ENCODE results near the gene GLS2. TPM values are rescaled to one million over a fixed set of nuclear protein-coding genes. Genes with fewer than 3 reads are reported as not detected.
"Not testable (repeated sequence)": the region's sequence is repeated elsewhere in the genome, so short reads cannot be mapped to it uniquely, and the experiment has no call there.

Gene GLS2
- 2.2 and 5.5 TPM in 2 replicates for total RNA-seq (2014; rRNA removed; shearing (Covaris generic))

DNA sequence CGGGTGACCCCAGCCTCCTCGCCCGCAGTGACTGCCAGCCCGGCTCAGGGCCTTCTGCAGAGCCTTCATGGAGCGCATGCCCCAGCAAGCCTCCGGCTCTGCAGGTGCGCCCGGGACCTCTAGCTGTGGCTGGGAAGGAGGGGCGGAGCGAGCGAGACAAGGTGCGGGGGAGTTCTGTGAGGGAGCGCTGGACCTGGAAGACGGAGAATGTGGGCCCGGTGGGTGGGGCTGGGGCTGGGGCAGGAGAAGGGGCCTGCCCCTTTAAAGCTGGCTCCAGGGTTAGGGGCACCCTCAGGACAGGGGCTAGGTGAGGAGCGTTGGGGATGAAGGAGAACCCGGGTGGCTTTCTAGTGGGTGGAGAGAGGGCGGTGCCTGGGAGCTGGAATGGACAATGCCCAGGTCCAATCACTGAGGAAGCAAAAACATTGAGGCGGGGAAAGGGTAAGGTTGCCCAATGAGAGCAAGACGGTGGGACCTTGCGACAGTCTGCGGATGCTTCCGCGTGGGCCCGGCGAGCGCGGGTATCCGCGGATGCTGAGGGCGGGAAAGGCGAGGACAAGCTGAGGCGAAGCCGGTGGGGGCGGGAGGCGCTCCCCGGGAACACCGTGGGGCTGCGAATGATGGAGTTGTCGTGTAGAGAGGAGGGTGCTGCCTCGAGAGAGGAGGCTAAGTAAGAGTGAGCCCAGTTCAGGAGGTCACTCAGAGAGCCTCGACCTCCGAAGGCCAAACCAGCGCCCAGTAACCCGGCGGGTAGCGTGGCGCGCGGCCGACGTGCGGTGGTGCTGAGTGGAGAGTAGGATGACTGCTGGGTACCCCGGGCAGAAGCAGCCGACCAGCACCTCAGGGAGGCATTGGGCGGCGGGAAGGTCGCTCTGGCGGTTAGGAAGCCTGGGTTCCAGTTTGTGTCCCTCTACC, at the start of gene GLS2:
TSS of gene GLS2 (minus strand) at position 121 of the 915 bp plus-strand sequence. CDS start at position 78, 43 bp downstream.
- peaks cover 36% of the 10 kb centered on the region for H3K27me3 ChIP-seq (ENCODE audit: control insufficient read depth, insufficient read depth, low read length)

DNA sequence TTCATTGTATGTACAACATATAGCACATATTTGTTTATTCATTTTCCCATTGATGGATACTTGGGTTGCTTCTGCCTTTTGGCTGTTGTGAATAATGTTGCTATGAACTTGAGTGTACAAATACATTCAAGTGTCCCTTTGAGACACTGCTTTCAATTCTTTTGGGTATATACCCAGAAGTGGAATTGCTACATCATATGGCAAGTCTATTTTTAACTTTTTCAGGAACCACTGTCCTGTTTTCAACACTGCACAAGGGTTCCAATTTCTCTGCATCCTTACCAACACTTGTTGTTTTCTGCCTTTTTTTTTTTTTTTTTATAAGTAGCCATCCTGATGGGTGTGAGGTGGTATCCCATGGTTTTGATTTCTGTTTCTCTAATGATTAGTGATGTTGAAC, 49.6 kb upstream of the GLS2 start:
- Histone ChIP-seq H3K4me3 (ENCODE audit: insufficient read depth, low read depth, low read length) (no peak overlapping the region), H3K36me3 (replicated peaks; ENCODE audit: control insufficient read depth, insufficient read depth, low read length) (no peaks in the 10 kb centered on the region), H3K27me3 (ENCODE audit: control insufficient read depth, insufficient read depth, low read length) (no peaks in the 10 kb centered on the region)
- DNase-seq: no peak

More for the DNA sequence above, at the start of gene GLS2:
- no peaks in the 10 kb centered on the region for H3K36me3 ChIP-seq (replicated peaks; ENCODE audit: control insufficient read depth, insufficient read depth, low read length)
- DNase-seq: peak; percentile 96
- H3K4me3 ChIP-seq (ENCODE audit: insufficient read depth, low read depth, low read length): peak within 1 kb of the TSS; percentile 85

DNA sequence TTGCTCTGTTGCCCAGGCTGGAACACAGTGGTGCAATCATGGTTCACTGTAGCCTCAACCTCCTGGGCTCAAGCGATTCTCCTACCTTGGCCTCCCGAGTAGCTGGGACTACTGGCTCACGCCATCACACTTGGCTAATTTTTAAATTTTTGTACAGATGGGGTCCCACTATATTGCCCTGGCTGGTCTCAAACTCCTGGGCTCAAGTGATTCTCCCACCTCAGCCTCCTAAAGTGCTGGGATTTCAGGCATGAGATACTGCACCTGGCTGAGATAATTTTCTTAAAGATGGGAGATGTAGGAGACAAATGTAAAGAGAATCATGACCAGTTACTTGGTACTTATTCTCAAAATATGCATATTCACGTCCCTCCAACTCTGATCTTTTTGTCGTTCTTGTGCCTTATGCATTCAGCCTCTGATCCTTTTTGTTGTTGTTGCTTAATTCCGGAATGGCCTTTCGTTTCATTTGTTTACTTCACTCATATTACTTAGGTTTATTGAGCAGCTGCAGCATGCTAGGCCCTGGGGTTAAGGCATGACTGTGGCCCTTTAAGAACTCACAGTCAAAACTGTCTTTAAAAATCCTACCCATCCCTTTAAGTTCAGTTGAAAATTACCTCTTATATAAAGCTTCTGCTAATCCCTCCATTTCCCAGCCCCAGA, 42.6 kb upstream of the GLS2 start:
- H3K27me3 ChIP-seq (ENCODE audit: control insufficient read depth, insufficient read depth, low read length): no peaks in the 10 kb centered on the region
- no peak overlapping the region for H3K4me3 ChIP-seq (ENCODE audit: insufficient read depth, low read depth, low read length)
- no peak for DNase-seq
- H3K36me3 ChIP-seq (replicated peaks; ENCODE audit: control insufficient read depth, insufficient read depth, low read length): no peaks in the 10 kb centered on the region

DNA sequence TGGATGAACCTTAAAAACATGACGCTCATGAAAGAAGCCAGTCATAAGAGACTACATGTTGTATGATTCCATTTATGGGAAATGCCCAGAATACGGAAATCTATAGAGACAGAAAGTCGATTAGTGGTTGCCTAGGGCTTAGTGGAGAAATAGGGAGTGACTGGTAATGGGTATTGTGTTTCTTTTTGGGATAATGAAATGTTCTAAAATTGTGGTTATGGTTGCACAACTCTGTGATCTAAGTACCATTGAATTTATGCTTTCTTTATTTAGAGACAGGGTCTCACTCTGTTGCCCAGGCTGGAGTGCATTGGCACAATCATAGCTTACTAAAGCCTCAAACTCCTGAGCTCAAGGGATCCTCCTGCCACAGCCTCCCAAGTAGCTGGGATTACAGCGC, 41.7 kb upstream of the GLS2 start:
- H3K4me3 ChIP-seq (ENCODE audit: insufficient read depth, low read depth, low read length): no peak overlapping the region
- H3K36me3 ChIP-seq (replicated peaks; ENCODE audit: control insufficient read depth, insufficient read depth, low read length): no peaks in the 10 kb centered on the region
- H3K27me3 ChIP-seq (ENCODE audit: control insufficient read depth, insufficient read depth, low read length): no peaks in the 10 kb centered on the region
- DNase-seq: no peak

DNA sequence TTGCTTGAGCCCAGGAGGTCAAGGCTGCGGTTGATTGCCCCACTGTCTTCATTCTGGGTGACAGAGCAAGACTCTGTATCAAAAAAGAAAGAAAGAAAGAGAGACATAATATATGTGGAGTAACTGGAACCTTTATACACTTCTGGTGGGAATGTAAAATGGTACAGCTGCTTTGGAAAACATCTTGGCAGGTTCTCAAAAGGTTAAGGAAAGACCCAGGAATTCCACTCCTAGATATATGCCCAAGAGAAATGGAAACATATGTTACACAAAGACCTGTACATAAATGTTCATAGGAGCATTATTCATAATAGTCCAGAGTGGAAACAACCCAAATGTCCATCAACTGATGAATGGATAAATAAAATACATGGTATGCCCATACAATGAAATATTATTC, 40.9 kb upstream of the GLS2 start:
- no peak for DNase-seq
- H3K27me3 ChIP-seq (ENCODE audit: control insufficient read depth, insufficient read depth, low read length): no peaks in the 10 kb centered on the region
- H3K4me3 ChIP-seq (ENCODE audit: insufficient read depth, low read depth, low read length): no peak overlapping the region
- no peaks in the 10 kb centered on the region for H3K36me3 ChIP-seq (replicated peaks; ENCODE audit: control insufficient read depth, insufficient read depth, low read length)

DNA sequence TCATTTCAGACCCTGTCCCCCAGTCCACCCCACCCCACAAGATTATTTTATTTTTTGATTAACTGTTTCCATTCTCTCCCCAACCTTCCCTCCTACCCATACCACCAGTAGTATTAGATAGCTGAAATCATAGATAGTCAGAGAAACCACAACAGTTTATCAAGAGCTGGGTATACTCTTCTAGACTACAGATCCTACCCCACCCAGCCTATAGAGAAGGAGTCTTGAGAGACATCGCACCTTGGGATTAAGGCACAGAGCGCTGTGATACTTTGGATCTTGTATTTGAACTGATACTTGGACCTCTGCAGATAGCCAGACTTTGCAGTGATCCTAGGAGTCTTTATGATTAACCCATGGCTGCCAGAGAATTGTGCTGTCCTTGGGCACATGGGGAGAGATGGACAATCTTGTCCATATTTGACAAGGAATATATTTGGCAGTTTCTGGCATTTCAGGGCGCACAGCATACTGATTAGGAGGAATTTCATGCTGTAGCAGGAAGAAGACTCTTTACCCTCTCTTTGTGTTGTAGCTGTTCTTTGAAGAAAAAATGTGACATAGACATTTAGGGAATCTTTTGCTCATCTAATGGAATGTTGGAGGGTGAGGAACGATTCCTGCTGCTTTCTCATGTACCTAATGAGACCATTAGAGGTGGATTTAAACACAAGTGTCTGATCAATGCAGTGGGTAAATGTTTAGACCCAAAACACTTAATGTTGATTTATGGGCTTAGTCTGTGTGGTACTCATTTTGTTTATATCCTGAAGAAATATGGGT, 34.6 kb upstream of the GLS2 start:
- Histone ChIP-seq H3K36me3 (replicated peaks; ENCODE audit: control insufficient read depth, insufficient read depth, low read length) (no peaks in the 10 kb centered on the region), H3K4me3 (ENCODE audit: insufficient read depth, low read depth, low read length) (peak overlapping the region; percentile 47), H3K27me3 (ENCODE audit: control insufficient read depth, insufficient read depth, low read length) (no peaks in the 10 kb centered on the region)
- no peak for DNase-seq

DNA sequence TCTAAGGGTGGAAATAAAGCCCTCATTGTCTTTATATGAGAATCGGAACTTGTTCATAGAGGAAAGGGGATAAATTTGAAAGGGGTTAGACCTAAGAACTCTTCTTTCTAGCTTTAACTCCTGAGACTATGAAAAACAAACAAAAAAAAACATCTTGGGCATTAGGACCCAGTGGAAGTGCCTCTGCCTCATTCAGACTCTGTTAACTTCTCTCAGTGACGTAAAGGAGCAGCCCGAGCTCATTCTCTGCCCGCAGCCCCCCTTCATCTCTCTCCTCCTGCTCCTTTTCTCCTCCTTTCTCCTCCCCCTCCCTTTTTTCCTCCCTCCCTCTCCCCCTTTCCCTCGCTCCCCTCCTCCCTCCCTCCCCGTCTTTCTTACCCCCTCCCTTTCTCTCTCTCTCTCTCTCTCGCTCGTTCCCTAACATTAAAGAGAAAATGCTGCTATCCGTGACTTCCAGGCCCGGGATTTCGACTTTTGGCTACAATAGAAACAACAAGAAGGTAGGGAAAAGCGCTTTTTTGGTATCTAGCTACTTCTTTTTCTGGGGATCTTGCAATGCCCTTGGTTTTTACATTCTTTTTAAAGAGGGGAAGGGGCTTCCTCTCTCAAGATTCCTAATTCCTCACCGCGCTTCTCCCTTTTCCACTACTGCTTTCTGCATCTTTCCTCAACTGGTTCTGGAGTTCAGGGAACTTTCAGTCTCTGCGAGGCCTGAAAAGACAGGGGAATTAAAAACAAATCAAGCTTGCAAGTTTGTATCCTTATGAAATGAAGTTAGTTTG, 33.8 kb upstream of the GLS2 start, which contains the start of gene RBMS2:
TSS of gene RBMS2 (plus strand) at position 231 of the 782 bp plus-strand sequence. CDS start at position 435, 204 bp downstream.
- DNase-seq: peak; percentile 67
- Histone ChIP-seq H3K27me3 (ENCODE audit: control insufficient read depth, insufficient read depth, low read length) (no peaks in the 10 kb centered on the region), H3K4me3 (ENCODE audit: insufficient read depth, low read depth, low read length) (peak within 1 kb of the TSS; percentile 47), H3K36me3 (replicated peaks; ENCODE audit: control insufficient read depth, insufficient read depth, low read length) (no peaks in the 10 kb centered on the region)

DNA sequence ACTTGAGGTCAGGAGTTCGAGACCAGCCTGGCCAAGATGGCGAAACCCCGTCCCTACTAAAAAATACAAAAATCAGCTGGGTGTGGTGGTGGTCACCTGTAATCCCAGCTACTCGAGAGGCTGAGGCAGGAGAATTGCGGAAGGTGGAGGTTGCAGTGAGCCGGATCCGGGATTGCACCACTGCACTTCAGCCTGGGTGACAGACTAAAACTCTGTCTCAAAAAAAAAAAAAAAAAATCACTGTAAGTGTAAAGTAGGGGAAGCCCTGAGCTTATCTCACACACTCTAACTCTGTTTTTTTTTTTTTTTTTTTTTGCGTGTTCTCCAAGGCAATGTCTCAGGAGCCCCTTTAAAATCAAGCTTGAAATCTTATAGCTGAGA, 33.2 kb upstream of the GLS2 start:
- H3K36me3 ChIP-seq (replicated peaks; ENCODE audit: control insufficient read depth, insufficient read depth, low read length): no peaks in the 10 kb centered on the region
- no peak for DNase-seq
- no peaks in the 10 kb centered on the region for H3K27me3 ChIP-seq (ENCODE audit: control insufficient read depth, insufficient read depth, low read length)
- H3K4me3 ChIP-seq (ENCODE audit: insufficient read depth, low read depth, low read length): no peak overlapping the region

DNA sequence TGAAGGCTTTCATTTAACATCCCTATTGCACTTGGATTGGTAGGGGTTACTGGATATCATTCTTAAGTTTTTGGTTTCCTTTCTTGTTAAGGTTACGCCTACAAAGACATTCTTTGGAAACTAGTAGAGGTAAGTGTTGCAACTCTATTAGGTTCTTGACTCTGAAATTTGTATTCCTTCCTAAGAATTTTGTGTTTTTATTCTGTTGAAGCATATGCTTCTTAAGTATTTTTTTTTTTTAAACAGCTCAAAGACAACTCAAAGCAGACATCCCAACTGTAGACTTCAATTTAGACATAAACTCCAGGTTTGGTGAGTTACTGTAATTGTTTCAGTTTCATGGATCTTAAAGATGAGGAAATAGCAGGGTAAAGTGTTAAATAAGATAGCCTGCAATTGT, 32.5 kb upstream of the GLS2 start:
- Histone ChIP-seq H3K27me3 (ENCODE audit: control insufficient read depth, insufficient read depth, low read length) (no peaks in the 10 kb centered on the region), H3K4me3 (ENCODE audit: insufficient read depth, low read depth, low read length) (no peak overlapping the region), H3K36me3 (replicated peaks; ENCODE audit: control insufficient read depth, insufficient read depth, low read length) (no peaks in the 10 kb centered on the region)
- no peak for DNase-seq

DNA sequence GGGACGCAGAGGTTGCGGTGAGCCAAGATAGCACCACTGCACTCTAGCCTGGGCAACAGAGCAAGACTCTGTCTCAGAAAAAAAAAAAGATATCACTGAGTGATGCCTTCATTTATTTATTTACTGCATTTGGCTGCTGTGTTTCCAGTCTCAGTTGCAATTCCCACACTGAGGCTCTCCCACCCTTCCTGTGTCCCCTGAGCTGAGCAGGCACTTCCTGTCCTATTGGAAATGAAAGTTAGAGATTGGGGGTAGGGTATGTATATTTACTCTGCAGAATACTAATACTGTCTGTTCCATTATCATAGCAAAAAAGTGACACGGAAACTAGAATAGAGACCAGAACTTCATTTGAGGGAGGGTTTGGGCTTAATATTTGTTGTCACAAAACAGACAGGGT, 32.1 kb upstream of the GLS2 start:
- H3K36me3 ChIP-seq (replicated peaks; ENCODE audit: control insufficient read depth, insufficient read depth, low read length): no peaks in the 10 kb centered on the region
- no peak for DNase-seq
- no peak overlapping the region for H3K4me3 ChIP-seq (ENCODE audit: insufficient read depth, low read depth, low read length)
- H3K27me3 ChIP-seq (ENCODE audit: control insufficient read depth, insufficient read depth, low read length): no peaks in the 10 kb centered on the region

DNA sequence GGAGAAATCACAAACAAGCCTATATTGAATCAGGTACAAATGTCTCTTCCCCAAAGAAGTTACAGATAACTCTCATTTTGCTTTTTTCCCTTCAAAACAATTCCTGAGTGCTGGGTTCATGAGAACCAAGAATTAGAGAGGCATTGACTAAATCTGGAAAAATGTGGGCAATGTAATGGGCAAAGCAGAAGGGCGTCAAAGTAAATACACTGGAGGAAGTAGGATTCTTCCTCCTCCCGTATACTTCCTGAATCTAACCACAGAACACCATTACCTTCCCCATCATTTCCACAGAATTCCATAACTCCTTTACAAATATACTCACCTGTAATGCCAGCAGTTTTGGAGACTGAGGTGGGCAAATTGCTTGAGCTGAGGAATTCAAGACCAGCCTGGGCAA, 30.6 kb upstream of the GLS2 start:
- H3K27me3 ChIP-seq (ENCODE audit: control insufficient read depth, insufficient read depth, low read length): no peaks in the 10 kb centered on the region
- H3K4me3 ChIP-seq (ENCODE audit: insufficient read depth, low read depth, low read length): no peak overlapping the region
- DNase-seq: no peak
- H3K36me3 ChIP-seq (replicated peaks; ENCODE audit: control insufficient read depth, insufficient read depth, low read length): no peaks in the 10 kb centered on the region

DNA sequence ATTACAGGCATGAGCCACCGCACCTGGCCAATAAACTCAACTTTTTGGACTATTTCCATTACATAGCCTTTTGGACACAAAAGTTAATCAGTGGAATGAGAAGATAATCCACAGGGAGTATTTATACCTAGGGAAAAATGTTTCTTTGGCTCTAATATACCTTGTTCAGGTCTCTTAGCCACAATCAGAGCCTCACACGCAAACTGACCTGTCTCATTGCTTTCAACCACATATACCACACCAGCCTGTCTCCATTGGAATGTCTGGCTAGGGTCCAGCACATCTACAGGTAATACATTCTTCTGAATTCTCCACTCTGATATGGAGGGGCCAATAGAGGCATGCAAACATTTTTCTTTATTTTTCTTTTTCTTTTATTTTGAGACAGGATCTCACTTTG, 29.9 kb upstream of the GLS2 start:
- DNase-seq: no peak
- H3K27me3 ChIP-seq (ENCODE audit: control insufficient read depth, insufficient read depth, low read length): no peaks in the 10 kb centered on the region
- no peaks in the 10 kb centered on the region for H3K36me3 ChIP-seq (replicated peaks; ENCODE audit: control insufficient read depth, insufficient read depth, low read length)
- H3K4me3 ChIP-seq (ENCODE audit: insufficient read depth, low read depth, low read length): no peak overlapping the region

DNA sequence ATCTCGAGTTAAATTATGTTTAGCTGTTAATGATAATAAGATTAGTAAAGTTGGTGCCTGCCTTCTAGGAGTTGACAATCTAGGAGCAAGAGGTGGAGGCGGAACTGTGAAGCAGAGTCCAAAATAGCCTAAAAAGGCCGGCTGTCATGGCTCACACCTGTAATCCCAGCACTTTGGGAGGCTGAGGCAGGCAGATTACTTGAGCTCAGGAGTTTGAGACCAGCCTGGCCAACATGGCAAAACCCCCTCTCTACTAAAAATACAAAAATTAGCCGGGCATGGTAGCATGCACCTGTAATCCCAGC, 26.0 kb upstream of the GLS2 start:
- H3K36me3 ChIP-seq (replicated peaks; ENCODE audit: control insufficient read depth, insufficient read depth, low read length); DNase-seq; H3K4me3 ChIP-seq (ENCODE audit: insufficient read depth, low read depth, low read length); H3K27me3 ChIP-seq (ENCODE audit: control insufficient read depth, insufficient read depth, low read length): not testable (repeated sequence)

DNA sequence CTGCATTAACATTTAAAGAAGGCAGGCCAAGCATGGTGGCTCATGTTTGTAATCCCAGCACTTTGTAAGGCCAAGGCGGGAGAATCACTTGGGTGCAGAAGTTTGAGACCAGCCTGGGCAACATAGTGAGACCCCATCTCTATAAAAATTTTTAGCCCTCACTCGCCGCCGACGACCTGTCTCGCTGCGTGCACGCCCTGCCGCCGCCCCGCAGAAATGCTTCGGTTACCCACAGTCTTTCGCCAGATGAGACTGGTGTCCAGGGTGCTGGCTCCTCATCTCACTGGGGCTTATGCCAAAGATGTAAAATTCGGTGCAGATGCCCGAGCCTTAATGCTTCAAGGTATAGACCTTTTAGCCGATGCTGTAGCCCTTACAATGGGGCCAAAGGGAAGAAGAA, 22.8 kb upstream of the GLS2 start:
- DNase-seq: no peak
- Histone ChIP-seq H3K27me3 (ENCODE audit: control insufficient read depth, insufficient read depth, low read length) (no peaks in the 10 kb centered on the region), H3K36me3 (replicated peaks; ENCODE audit: control insufficient read depth, insufficient read depth, low read length) (no peaks in the 10 kb centered on the region), H3K4me3 (ENCODE audit: insufficient read depth, low read depth, low read length) (no peak overlapping the region)

Data from H7 (cell line).